Osteoblast (primary cell): ENCODE measurements around the gene SLC39A11. TPM values are rescaled to one million over a fixed set of nuclear protein-coding genes. Genes with fewer than 3 reads are reported as not detected.

Source experiments
- DNase-seq: peaks from one replicate; pipeline ENCODE4 v3.0.0; 2011; ENCODE audit warnings: low spot score, mixed read lengths; ENCODE audit not compliant: insufficient read length; ENCODE audit errors: missing footprints
- H2AFZ ChIP-seq: 2 replicates; pipeline ENCODE4 v1.6.0; 2011; ENCODE audit warnings: mild to moderate bottlenecking, low read length
- H3K27ac ChIP-seq: 2 replicates; pipeline ENCODE4 v1.5.1; 2011; ENCODE audit warnings: mild to moderate bottlenecking, low read depth, low read length, moderate library complexity
- H3K27me3 ChIP-seq: 2 replicates; pipeline ENCODE4 v1.6.0; 2012; ENCODE audit warnings: mild to moderate bottlenecking, control low read depth, inconsistent platforms, low read length, moderate library complexity; ENCODE audit not compliant: insufficient read depth
- H3K36me3 ChIP-seq: 2 replicates; pipeline ENCODE4 v1.5.1; 2011; ENCODE audit warnings: mild to moderate bottlenecking, low read length, control low read depth, moderate library complexity; ENCODE audit not compliant: insufficient read depth
- H3K4me1 ChIP-seq: 2 replicates; pipeline ENCODE4 v1.5.1; 2011; ENCODE audit warnings: mild to moderate bottlenecking, low read length, control low read depth, moderate library complexity; ENCODE audit not compliant: insufficient read depth
- H3K4me2 ChIP-seq: 2 replicates; pipeline ENCODE4 v1.6.0; 2011; ENCODE audit warnings: mild to moderate bottlenecking, low read length; ENCODE audit not compliant: insufficient read depth
- H3K4me3 ChIP-seq: fragments of 200-600 bp; sonication (generic); 3 replicates; pipeline ENCODE4 v1.5.1; 2012; ENCODE audit warnings: mild to moderate bottlenecking, low read length, inconsistent platforms; ENCODE audit not compliant: insufficient read depth
- H3K79me2 ChIP-seq: 2 replicates; pipeline ENCODE4 v1.6.0; 2012; ENCODE audit warnings: mild to moderate bottlenecking, low read length, control low read depth, inconsistent platforms; ENCODE audit not compliant: insufficient read depth
- H3K9me3 ChIP-seq: 2 replicates; pipeline ENCODE4 v1.5.1; 2011; ENCODE audit warnings: low read depth, low read length, control low read depth
- H4K20me1 ChIP-seq: 2 replicates; pipeline ENCODE4 v1.6.0; 2012; ENCODE audit warnings: mild to moderate bottlenecking, low read length, control low read depth; ENCODE audit not compliant: insufficient read depth
- total RNA-seq: library from RNA; depleted of rRNA; stranded (reverse); fragments of >200 nt; gene quantifications from 2 replicates; pipeline ENCODE4 v1.2.3, GENCODE V29; 2012
- TF ChIP-seq, protein P1 (sequence below): IDR thresholded peaks from 2 replicates; pipeline ENCODE4 v1.5.1; 2011; ENCODE audit warnings: mild to moderate bottlenecking, low read depth, low read length, moderate library complexity; ENCODE audit errors: extremely low read depth

Gene SLC39A11
- total RNA-seq, 1 donor: 27.1 TPM

DNA sequence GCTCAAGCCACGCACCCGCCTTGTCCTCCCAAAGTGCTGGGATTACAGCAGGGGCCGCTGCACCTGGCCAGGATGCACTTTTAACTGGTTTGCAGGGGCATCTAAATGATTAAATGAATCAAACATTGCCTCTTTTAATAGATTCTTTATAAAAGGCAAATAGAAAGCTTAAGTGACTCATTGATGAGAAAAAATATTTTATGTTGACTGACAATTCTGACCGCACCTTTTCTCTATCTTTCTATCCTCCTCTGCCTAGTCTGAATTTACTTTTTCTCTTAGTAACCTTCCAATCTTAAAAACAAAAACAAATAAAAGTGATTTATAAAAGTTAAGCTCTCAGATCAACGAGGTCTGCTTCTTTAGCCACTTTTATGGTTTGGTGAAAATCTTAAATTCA lies 35.3 kb downstream of the SLC39A11 start:
- Histone ChIP-seq H3K4me1 (peaks cover 2% of the 10 kb centered on the region), H2AFZ (no peak overlapping the region), H3K4me2 (no peak overlapping the region), H3K36me3 (no peaks in the 10 kb centered on the region), H3K27me3 (no peaks in the 10 kb centered on the region), H3K27ac (no peak overlapping the region), H3K9me3 (no peaks in the 10 kb centered on the region), H3K4me3 (no peak overlapping the region), H4K20me1 (no peaks in the 10 kb centered on the region), H3K79me2 (no peaks in the 10 kb centered on the region)
- TF ChIP-seq, protein P1, sequence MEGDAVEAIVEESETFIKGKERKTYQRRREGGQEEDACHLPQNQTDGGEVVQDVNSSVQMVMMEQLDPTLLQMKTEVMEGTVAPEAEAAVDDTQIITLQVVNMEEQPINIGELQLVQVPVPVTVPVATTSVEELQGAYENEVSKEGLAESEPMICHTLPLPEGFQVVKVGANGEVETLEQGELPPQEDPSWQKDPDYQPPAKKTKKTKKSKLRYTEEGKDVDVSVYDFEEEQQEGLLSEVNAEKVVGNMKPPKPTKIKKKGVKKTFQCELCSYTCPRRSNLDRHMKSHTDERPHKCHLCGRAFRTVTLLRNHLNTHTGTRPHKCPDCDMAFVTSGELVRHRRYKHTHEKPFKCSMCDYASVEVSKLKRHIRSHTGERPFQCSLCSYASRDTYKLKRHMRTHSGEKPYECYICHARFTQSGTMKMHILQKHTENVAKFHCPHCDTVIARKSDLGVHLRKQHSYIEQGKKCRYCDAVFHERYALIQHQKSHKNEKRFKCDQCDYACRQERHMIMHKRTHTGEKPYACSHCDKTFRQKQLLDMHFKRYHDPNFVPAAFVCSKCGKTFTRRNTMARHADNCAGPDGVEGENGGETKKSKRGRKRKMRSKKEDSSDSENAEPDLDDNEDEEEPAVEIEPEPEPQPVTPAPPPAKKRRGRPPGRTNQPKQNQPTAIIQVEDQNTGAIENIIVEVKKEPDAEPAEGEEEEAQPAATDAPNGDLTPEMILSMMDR: no peak
- DNase-seq: no peak

DNA sequence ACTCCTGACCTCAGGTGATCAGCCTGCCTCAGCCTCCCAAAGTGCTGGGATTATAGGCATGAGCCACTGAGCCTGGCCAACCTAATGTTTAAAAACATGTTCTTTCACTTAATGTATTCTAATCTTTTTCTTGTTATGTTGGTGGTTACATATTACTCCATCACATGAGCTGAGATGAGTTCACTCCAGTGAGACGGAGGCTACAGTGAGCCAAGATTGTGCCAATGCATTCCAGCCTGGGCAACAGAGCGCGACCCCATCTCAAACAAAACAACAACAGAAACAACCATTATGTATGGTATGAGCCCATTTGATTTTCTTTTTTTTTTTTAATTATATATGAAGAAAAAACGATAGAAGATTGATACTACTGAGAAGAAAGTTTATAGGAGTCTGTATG lies 39.6 kb downstream of the SLC39A11 start:
- Histone ChIP-seq H4K20me1 (no peaks in the 10 kb centered on the region), H3K4me3 (no peak overlapping the region), H3K27me3 (no peaks in the 10 kb centered on the region), H2AFZ (no peak overlapping the region), H3K79me2 (no peaks in the 10 kb centered on the region), H3K4me2 (no peak overlapping the region), H3K36me3 (no peaks in the 10 kb centered on the region), H3K27ac (no peak overlapping the region), H3K9me3 (no peaks in the 10 kb centered on the region), H3K4me1 (no peaks in the 10 kb centered on the region)
- no peak for DNase-seq
- TF ChIP-seq, protein P1: no peak

DNA sequence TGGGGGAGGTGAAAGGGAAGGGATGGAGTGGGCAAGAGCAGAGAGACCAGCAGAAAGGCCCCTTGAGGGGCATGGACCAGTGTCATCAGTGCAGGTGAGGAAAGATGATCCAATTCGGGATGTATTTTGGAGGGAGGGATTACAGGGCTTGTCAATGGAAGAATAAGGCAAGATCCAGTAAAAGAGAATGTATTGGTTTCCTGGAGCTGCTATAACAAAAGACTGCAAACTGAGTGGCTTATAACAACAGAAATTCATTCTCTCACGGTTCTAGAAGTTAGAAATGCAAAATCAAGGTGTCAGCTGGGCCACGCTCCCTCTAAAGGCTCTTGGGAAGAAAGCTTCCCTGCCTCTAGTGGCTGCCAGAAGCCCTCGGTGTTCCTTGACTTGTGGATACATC lies 41.7 kb downstream of the SLC39A11 start:
- H3K27ac ChIP-seq: no peak overlapping the region
- no peaks in the 10 kb centered on the region for H3K9me3 ChIP-seq
- no peaks in the 10 kb centered on the region for H3K27me3 ChIP-seq
- no peak overlapping the region for H3K4me3 ChIP-seq
- no peak overlapping the region for H2AFZ ChIP-seq
- TF ChIP-seq, protein P1: no peak
- H3K79me2 ChIP-seq: no peaks in the 10 kb centered on the region
- no peaks in the 10 kb centered on the region for H4K20me1 ChIP-seq
- no peaks in the 10 kb centered on the region for H3K36me3 ChIP-seq
- no peak for DNase-seq
- H3K4me2 ChIP-seq: no peak overlapping the region
- H3K4me1 ChIP-seq: no peaks in the 10 kb centered on the region

DNA sequence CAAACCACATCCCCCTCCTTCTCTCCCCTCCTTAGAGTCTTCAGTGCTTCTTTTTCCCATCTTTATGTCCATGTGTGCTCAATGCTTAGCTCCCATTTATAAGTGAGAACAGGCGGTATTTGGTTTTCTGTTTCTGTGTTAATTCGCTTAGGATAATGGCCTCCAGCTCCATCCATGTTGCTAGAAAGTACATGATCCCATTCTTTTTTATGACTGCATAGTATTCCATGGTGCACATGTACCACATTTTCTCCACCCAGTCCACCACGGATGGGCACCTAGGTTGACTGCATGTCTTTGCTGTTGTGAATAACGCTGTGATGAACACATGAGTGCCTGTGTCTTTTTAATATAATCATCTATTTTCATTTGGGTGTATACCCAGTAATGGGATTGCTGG lies 44.3 kb downstream of the SLC39A11 start:
- H3K27ac ChIP-seq: no peak overlapping the region
- no peak for DNase-seq
- H4K20me1 ChIP-seq: peaks cover 8% of the 10 kb centered on the region
- TF ChIP-seq, protein P1: no peak
- no peaks in the 10 kb centered on the region for H3K27me3 ChIP-seq
- no peak overlapping the region for H2AFZ ChIP-seq
- no peak overlapping the region for H3K4me3 ChIP-seq
- no peaks in the 10 kb centered on the region for H3K9me3 ChIP-seq
- H3K4me1 ChIP-seq: peaks cover 13% of the 10 kb centered on the region
- no peak overlapping the region for H3K4me2 ChIP-seq
- no peaks in the 10 kb centered on the region for H3K79me2 ChIP-seq
- H3K36me3 ChIP-seq: no peaks in the 10 kb centered on the region
